Measurements from ENCODE around the gene TACR1.

Gene TACR1

GRCh38 chr2:75102011-75102410, 97.3 kb downstream of the TACR1 start:
- ChIA-PET POLR2A (no interaction called here), CTCF (interaction anchor here (0.6 to 0.7 kb wide), 2 partner anchors 45 to 144 kb away, joined by 3 read pairs; no protein-coding TSS in a partner anchor)
- TF ChIP-seq ZBTB20 (tag by site-specific recombination; IDR thresholded peaks at IDR 0.05): no peak
- 0 out of 2 replicates have a peak, but pooled peaks have one; percentile 33 for TF ChIP-seq RBAK (tag by site-specific recombination; IDR thresholded peaks at IDR 0.05)
- H3K4me3 ChIP-seq (ENCODE audit: low read depth, low read length): no peak overlapping the region
- no peaks in the 10 kb centered on the region for H3K9me3 ChIP-seq (ENCODE audit: control insufficient read depth, insufficient read depth, low read depth, low read length)
- no peak overlapping the region for H3K27ac ChIP-seq (ENCODE audit: extremely low read depth, low read depth, low read length)
- no peaks in the 10 kb centered on the region for H3K36me3 ChIP-seq (ENCODE audit: control insufficient read depth in 2 of 2, insufficient read depth in 1 of 2, low read length in 2 of 2)
- peaks cover 5% of the 10 kb centered on the region for H3K4me1 ChIP-seq (ENCODE audit: control insufficient read depth, insufficient read depth, low read length)

- peaks cover 5% of the 10 kb centered on the region for H3K4me1 ChIP-seq (ENCODE audit: control insufficient read depth, insufficient read depth, low read length)
- H3K4me3 ChIP-seq (ENCODE audit: low read depth, low read length): no peak overlapping the region
- no peak for TF ChIP-seq ZBTB48 (tag by site-specific recombination; IDR thresholded peaks at IDR 0.05)
- TF ChIP-seq ZNF623 (tag by site-specific recombination; IDR thresholded peaks at IDR 0.05): no peak
- no peak for TF ChIP-seq ZNF596 (tag by site-specific recombination; IDR thresholded peaks at IDR 0.05)
- TF ChIP-seq ZNF140 (tag by site-specific recombination; IDR thresholded peaks at IDR 0.05): no peak
- TF ChIP-seq ZNF184 (tag by site-specific recombination; IDR thresholded peaks at IDR 0.05): no peak
- no peak for TF ChIP-seq SP3 (tag by site-specific recombination; IDR thresholded peaks at IDR 0.05)
- no peak for TF ChIP-seq ZNF571 (tag by site-specific recombination; IDR thresholded peaks at IDR 0.05)
- TF ChIP-seq ZNF433 (tag by site-specific recombination; IDR thresholded peaks at IDR 0.05; ENCODE audit: low read depth): no peak
- TF ChIP-seq ZNF521 (tag by site-specific recombination; IDR thresholded peaks at IDR 0.05): no peak
- H3K36me3 ChIP-seq (ENCODE audit: control insufficient read depth in 2 of 2, insufficient read depth in 1 of 2, low read length in 2 of 2): no peaks in the 10 kb centered on the region
- ChIA-PET POLR2A (no interaction called here), CTCF (interaction anchor here (0.7 to 1.2 kb wide), 2 partner anchors 36 to 193 kb away, joined by 3 to 5 read pairs; no protein-coding TSS in a partner anchor)
- H3K9me3 ChIP-seq (ENCODE audit: control insufficient read depth, insufficient read depth, low read depth, low read length): no peaks in the 10 kb centered on the region
- H3K27ac ChIP-seq (ENCODE audit: extremely low read depth, low read depth, low read length): no peak overlapping the region
Measured at GRCh38 chr2:75100801-75101151, 98.5 kb downstream of the TACR1 start.

GRCh38 chr2:75100011-75100800, 99.1 kb downstream of the TACR1 start:
- no peak overlapping the region for H3K27ac ChIP-seq (ENCODE audit: extremely low read depth, low read depth, low read length)
- ChIA-PET POLR2A (no interaction called here), CTCF (interaction anchor here (0.7 to 1.7 kb wide), 11 partner anchors 9 to 305 kb away, joined by 3 to 7 read pairs (median 3); partner anchors contain the start of gene TACR1)
- H3K9me3 ChIP-seq (ENCODE audit: control insufficient read depth, insufficient read depth, low read depth, low read length): no peaks in the 10 kb centered on the region
- no peak overlapping the region for H3K4me3 ChIP-seq (ENCODE audit: low read depth, low read length)
- no peaks in the 10 kb centered on the region for H3K36me3 ChIP-seq (ENCODE audit: control insufficient read depth in 2 of 2, insufficient read depth in 1 of 2, low read length in 2 of 2)
- peaks cover 5% of the 10 kb centered on the region for H3K4me1 ChIP-seq (ENCODE audit: control insufficient read depth, insufficient read depth, low read length)
- TF ChIP-seq PRDM6 (tag by site-specific recombination; IDR thresholded peaks at IDR 0.05) (no peak), ZNF514 (tag by site-specific recombination; IDR thresholded peaks at IDR 0.05) (no peak), ZNF600 (tag by site-specific recombination; IDR thresholded peaks at IDR 0.05) (no peak), GLIS1 (tag by site-specific recombination; IDR thresholded peaks at IDR 0.05) (0 out of 2 replicates have a peak, but pooled peaks have one; percentile 3), FEZF1 (tag by site-specific recombination; IDR thresholded peaks at IDR 0.05) (peak; percentile 72), BCL6B (tag by site-specific recombination; IDR thresholded peaks at IDR 0.05) (no peak), ZNF16 (tag by site-specific recombination; IDR thresholded peaks at IDR 0.05; ENCODE audit: low read depth) (no peak), OSR2 (tag by site-specific recombination; IDR thresholded peaks at IDR 0.05) (peak; percentile 69; the same call in 1 of the 2 replicates)

Data from HEK293 (cell line).